Stomach (tissue), 4 donors: ENCODE results near the gene NIPAL3.

ENCODE experiments used
- CTCF ChIP-seq, 7 experiments: fragments of 450-650 bp in 4 of 7; fragments of 200-600 bp in 3 of 7; sonication (generic) in 3 of 7; IDR thresholded peaks; one replicate each; pipeline ENCODE4 v1.5.1; 2016 to 2019; ENCODE audit warnings: antibody characterized with exemption in 7 of 7, control low read depth in 2 of 7, mild to moderate bottlenecking in 1 of 7
- POLR2AphosphoS5 ChIP-seq, 3 donors: sonication (generic); formaldehyde crosslinking; IDR thresholded peaks; one replicate each; pipeline ENCODE4 v1.6.1; 2016; ENCODE audit warnings: antibody characterized with exemption in 3 of 3

- TF ChIP-seq CTCF (IDR thresholded peaks at IDR 0.05) (no peak), POLR2AphosphoS5 (IDR thresholded peaks at IDR 0.05) (no peak)
Observed at GRCh38 chr1:24414775-24415333, 748 bp upstream of the NIPAL3 start.
